ENCODE results near the gene TMEM132C. TPM values are rescaled to one million over a fixed set of nuclear protein-coding genes. Genes with fewer than 3 reads are reported as not detected.

Gene TMEM132C
- total and polyA plus RNA-seq, 9 donors: 1.6 to 38.4 (median 9.4) TPM

- no peaks in the 10 kb centered on the region for H3K9me3 ChIP-seq
- no peak overlapping the region for H3K4me3 ChIP-seq
- H3K4me1 ChIP-seq (ENCODE audit: insufficient read depth): no peaks in the 10 kb centered on the region
- TF ChIP-seq CTCF (IDR thresholded peaks at IDR 0.05): no peak
- no peak for TF ChIP-seq POLR2A (IDR thresholded peaks at IDR 0.05)
- TF ChIP-seq EP300 (IDR thresholded peaks at IDR 0.05): no peak
- intact Hi-C loops (cut with DNase I): no loop called here
- H3K27ac ChIP-seq: no peak overlapping the region
- no peaks in the 10 kb centered on the region for H3K27me3 ChIP-seq
- H3K36me3 ChIP-seq: no peaks in the 10 kb centered on the region
- DNase-seq: no peak
- 85 to 87% (median 85%) methylated on average over 8 of the region's 8 CpGs for WGBS, 3 donors
Measured at GRCh38 chr12:128578045-128578444, 311.1 kb downstream of the TMEM132C start.

- TF ChIP-seq CTCF (IDR thresholded peaks at IDR 0.05) (no peak), EP300 (IDR thresholded peaks at IDR 0.05) (no peak)
- no peak for DNase-seq
- Histone ChIP-seq H3K4me3 (no peak overlapping the region), H3K36me3 (no peaks in the 10 kb centered on the region), H3K4me1 (ENCODE audit: insufficient read depth) (no peaks in the 10 kb centered on the region), H3K27me3 (no peaks in the 10 kb centered on the region), H3K9me3 (no peaks in the 10 kb centered on the region), H3K27ac (no peak overlapping the region)
- intact Hi-C loops (cut with DNase I): no loop called here
- WGBS, 3 donors: 14 to 38% (median 15%) methylated on average over 7 of the region's 7 CpGs
Measured at GRCh38 chr12:128581321-128581761, 314.4 kb downstream of the TMEM132C start.

GRCh38 chr12:128583453-128583852 is 316.5 kb downstream of the TMEM132C start:
- Histone ChIP-seq H3K9me3 (no peaks in the 10 kb centered on the region), H3K27ac (no peak overlapping the region), H3K4me1 (ENCODE audit: insufficient read depth) (no peaks in the 10 kb centered on the region), H3K36me3 (no peaks in the 10 kb centered on the region), H3K27me3 (no peaks in the 10 kb centered on the region), H3K4me3 (no peak overlapping the region)
- no peak for TF ChIP-seq EP300 (IDR thresholded peaks at IDR 0.05)
- 73 to 81% (median 75%) methylated on average over 9 of the region's 9 CpGs for WGBS, 3 donors
- no peak for DNase-seq
- intact Hi-C loops (cut with DNase I): no loop called here

- TF ChIP-seq CTCF (IDR thresholded peaks at IDR 0.05) (no peak), POLR2A (IDR thresholded peaks at IDR 0.05) (no peak), EP300 (IDR thresholded peaks at IDR 0.05) (no peak)
- Histone ChIP-seq H3K27ac (no peak overlapping the region), H3K36me3 (no peaks in the 10 kb centered on the region), H3K4me3 (no peak overlapping the region), H3K4me1 (ENCODE audit: insufficient read depth) (no peaks in the 10 kb centered on the region), H3K9me3 (no peaks in the 10 kb centered on the region), H3K27me3 (no peaks in the 10 kb centered on the region)
- WGBS, 3 donors: 28 to 41% (median 34%) methylated on average over 7 of the region's 7 CpGs
- no peak for DNase-seq
- intact Hi-C loops (cut with DNase I): no loop called here
Measured at GRCh38 chr12:128586451-128587029, 319.6 kb downstream of the TMEM132C start.

- Histone ChIP-seq H3K9me3 (no peaks in the 10 kb centered on the region), H3K27me3 (no peaks in the 10 kb centered on the region), H3K27ac (no peak overlapping the region), H3K4me3 (no peak overlapping the region), H3K4me1 (ENCODE audit: insufficient read depth) (no peaks in the 10 kb centered on the region), H3K36me3 (no peaks in the 10 kb centered on the region)
- WGBS, 3 donors: 73 to 90% (median 76%) methylated on average over 2 of the region's 2 CpGs
- TF ChIP-seq CTCF (IDR thresholded peaks at IDR 0.05) (no peak), EP300 (IDR thresholded peaks at IDR 0.05) (no peak), POLR2A (IDR thresholded peaks at IDR 0.05) (no peak)
- DNase-seq: no peak
- intact Hi-C loops (cut with DNase I): no loop called here
Measured at GRCh38 chr12:128587918-128588317, 320.9 kb downstream of the TMEM132C start.
